Left lung (tissue), 10 donors: ENCODE data around the gene MAGEF1. TPM values are rescaled to one million over a fixed set of nuclear protein-coding genes. Genes with fewer than 3 reads are reported as not detected.

Source experiments
- ATAC-seq: fragments of 200-7000 bp; cut with Tn5 transposase; one replicate; pipeline ENCODE4 v1.9.1; 2020; ENCODE audit warnings: moderate library complexity
- DNase-seq, 4 donors: peaks; one replicate each; pipeline ENCODE4 v3.0.0-alpha.2; 2013 to 2020
- H3K27ac ChIP-seq, 2 donors: fragments of 200-600 bp; sonication (generic) in 1 of 2; one replicate each; pipeline versions ENCODE4 v1.5.0 to v1.8.0; 2020 to 2021
- H3K27me3 ChIP-seq, 2 donors: fragments of 200-600 bp; sonication (generic) in 1 of 2; one replicate each; pipeline versions ENCODE4 v1.5.0 to v1.8.0; 2020 to 2021
- H3K36me3 ChIP-seq, 2 donors: fragments of 200-600 bp; sonication (generic) in 1 of 2; one replicate each; pipeline versions ENCODE4 v1.5.0 to v1.8.0; 2020 to 2021
- H3K4me1 ChIP-seq, 2 donors: fragments of 200-600 bp; one replicate each; pipeline ENCODE4 v1.8.0; 2021
- H3K4me3 ChIP-seq, 2 donors: fragments of 200-600 bp; sonication (generic) in 1 of 2; one replicate each; pipeline versions ENCODE4 v1.5.0 to v1.8.0; 2020 to 2021; ENCODE audit warnings: mild to moderate bottlenecking in 1 of 2
- H3K9me3 ChIP-seq, 2 donors: fragments of 200-600 bp; sonication (generic) in 1 of 2; one replicate each; pipeline versions ENCODE4 v1.5.0 to v1.8.0; 2020 to 2021
- intact Hi-C, 2 donors: fragments of 100-400 bp; cut with DNase I; formaldehyde crosslinking; loops; one replicate each; pipeline versions ENCODE4 v1.11.2 to v1.14.2; 2022
- polyA plus RNA-seq, 6 donors: library from polyadenylated mRNA; unstranded; fragments of 120-200 nt; gene quantifications; one replicate each; pipeline ENCODE4 v1.2.1, GENCODE V29; 2013; ENCODE audit not compliant: insufficient read length in 6 of 6
- total RNA-seq, 2 donors: library from RNA; stranded (reverse); fragmentation: NEBNext Ultra II Directional; extraction: Animal tissue kit (Norgen Biotek cat#: 25700); gene quantifications; one replicate each; pipeline ENCODE4 v1.2.1, GENCODE V29; 2021
- TF ChIP-seq, protein P1 (sequence below), 2 donors: fragments of 200-600 bp; sonication (generic) in 1 of 2; IDR thresholded peaks; one replicate each; pipeline versions ENCODE4 v1.5.0 to v1.8.0; 2021; ENCODE audit warnings: antibody characterized with exemption in 2 of 2
- donor health status: DM: no; HTN: yes; CAD: no.
- donor health status: DM: no; HTN: no; CAD: no.

The MAGEF1 gene
- total and polyA plus RNA-seq, 8 donors, result 27.8 to 62.4 (median 53.3) TPM

DNA sequence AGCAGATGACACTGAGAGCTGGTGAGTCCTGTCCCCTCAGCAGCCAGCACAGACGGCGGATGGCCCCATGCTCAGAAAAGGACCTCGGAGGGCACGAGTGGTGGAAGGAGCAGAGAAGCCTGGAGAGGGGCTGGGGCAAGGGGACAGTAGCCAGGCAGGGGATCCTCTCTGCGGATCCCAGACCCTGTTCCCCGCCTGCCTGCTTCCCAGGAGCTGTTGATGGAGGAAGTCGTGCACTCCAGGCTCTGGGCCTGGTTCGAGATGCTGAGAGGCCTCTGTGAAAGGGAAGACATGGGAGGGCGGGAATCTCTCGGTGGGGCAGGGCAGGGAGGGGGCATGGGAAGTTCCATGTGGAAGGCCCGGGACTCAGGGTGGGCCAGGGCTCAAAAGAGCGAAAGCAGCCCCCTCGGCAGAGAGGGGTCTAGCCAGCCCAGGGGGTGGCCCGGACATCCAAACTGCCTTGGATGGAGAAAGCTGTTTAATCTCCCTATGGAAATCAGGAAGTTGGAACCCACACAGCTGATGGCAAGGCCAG lies 47.9 kb upstream of the MAGEF1 start:
- Histone ChIP-seq H3K27me3 (no peaks in the 10 kb centered on the region), H3K9me3 (no peaks in the 10 kb centered on the region), H3K4me3 (no peak overlapping the region), H3K4me1 (no peaks in the 10 kb centered on the region), H3K36me3 (no peaks in the 10 kb centered on the region), H3K27ac (no peak overlapping the region)
- intact Hi-C loops, result no loop called here
- TF ChIP-seq, protein P1, sequence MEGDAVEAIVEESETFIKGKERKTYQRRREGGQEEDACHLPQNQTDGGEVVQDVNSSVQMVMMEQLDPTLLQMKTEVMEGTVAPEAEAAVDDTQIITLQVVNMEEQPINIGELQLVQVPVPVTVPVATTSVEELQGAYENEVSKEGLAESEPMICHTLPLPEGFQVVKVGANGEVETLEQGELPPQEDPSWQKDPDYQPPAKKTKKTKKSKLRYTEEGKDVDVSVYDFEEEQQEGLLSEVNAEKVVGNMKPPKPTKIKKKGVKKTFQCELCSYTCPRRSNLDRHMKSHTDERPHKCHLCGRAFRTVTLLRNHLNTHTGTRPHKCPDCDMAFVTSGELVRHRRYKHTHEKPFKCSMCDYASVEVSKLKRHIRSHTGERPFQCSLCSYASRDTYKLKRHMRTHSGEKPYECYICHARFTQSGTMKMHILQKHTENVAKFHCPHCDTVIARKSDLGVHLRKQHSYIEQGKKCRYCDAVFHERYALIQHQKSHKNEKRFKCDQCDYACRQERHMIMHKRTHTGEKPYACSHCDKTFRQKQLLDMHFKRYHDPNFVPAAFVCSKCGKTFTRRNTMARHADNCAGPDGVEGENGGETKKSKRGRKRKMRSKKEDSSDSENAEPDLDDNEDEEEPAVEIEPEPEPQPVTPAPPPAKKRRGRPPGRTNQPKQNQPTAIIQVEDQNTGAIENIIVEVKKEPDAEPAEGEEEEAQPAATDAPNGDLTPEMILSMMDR (IDR thresholded peaks at IDR 0.05), result no peak
- no peak for ATAC-seq
- no peak for DNase-seq

DNA sequence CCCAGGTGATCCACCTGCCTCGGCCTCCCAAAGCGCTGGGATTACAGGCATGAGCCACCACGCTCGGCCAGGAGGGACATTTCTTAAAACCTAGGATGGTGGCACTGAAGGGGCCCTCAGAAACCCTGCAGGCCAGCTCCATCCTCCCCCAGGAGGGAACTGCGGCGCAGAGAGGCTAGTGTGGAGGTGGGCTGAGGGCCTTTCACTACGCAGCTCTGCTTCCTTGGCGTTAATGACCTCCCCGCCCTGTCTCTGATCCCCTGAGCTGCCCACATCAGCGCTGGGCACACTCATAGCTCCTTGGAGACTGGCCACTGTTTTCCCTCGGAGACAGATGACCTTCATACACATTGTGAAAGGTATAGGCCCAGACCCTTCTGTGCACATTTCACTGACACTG lies 46.2 kb upstream of the MAGEF1 start:
- Histone ChIP-seq H3K27ac (no peak overlapping the region), H3K4me1 (no peaks in the 10 kb centered on the region), H3K9me3 (no peaks in the 10 kb centered on the region), H3K36me3 (no peaks in the 10 kb centered on the region), H3K4me3 (no peak overlapping the region), H3K27me3 (no peaks in the 10 kb centered on the region)
- TF ChIP-seq, protein P1 (IDR thresholded peaks at IDR 0.05), result no peak
- intact Hi-C loops, result no loop called here
- ATAC-seq (no peak), DNase-seq (no peak)

DNA sequence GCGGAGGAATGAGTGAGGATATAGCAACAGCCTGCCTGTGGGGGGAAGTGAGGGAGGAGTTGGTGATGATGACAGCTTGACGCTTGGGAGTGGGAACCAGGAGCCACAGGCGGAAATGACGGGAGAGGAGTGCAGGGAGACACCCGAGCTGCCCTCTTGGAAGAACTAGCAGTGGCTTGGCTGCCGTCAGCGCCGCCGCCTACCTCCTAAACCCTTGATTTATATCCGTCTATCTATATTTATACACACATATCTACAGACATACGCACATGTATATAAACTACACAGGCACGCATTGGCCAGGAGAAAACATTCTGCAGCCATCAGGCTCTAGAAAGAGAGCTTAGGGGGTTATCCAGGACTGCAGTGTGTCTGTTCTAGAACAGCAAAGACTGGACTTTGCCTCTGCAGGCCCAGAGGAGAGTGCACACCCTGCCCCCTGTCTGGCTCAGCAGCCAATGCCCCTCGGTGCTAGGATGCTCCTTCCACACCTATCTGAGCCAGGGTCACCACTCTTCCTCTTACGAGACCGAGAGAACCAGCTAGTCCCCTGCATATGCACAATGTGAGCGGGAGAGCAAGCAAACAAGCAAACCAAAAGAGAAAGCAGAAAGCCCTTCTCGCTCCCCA lies 45.3 kb upstream of the MAGEF1 start:
- Histone ChIP-seq H3K4me1 (no peaks in the 10 kb centered on the region), H3K36me3 (no peaks in the 10 kb centered on the region), H3K9me3 (no peaks in the 10 kb centered on the region), H3K27ac (peak overlapping the region; percentile 1 to 39), H3K27me3 (no peaks in the 10 kb centered on the region), H3K4me3 (no peak overlapping the region)
- peak; percentile 68 for ATAC-seq
- TF ChIP-seq, protein P1 (IDR thresholded peaks at IDR 0.05), result no peak
- intact Hi-C loops, result no loop called here
- peak in 3 of 4 donors; percentile 54 to 86 (median 64) for DNase-seq

DNA sequence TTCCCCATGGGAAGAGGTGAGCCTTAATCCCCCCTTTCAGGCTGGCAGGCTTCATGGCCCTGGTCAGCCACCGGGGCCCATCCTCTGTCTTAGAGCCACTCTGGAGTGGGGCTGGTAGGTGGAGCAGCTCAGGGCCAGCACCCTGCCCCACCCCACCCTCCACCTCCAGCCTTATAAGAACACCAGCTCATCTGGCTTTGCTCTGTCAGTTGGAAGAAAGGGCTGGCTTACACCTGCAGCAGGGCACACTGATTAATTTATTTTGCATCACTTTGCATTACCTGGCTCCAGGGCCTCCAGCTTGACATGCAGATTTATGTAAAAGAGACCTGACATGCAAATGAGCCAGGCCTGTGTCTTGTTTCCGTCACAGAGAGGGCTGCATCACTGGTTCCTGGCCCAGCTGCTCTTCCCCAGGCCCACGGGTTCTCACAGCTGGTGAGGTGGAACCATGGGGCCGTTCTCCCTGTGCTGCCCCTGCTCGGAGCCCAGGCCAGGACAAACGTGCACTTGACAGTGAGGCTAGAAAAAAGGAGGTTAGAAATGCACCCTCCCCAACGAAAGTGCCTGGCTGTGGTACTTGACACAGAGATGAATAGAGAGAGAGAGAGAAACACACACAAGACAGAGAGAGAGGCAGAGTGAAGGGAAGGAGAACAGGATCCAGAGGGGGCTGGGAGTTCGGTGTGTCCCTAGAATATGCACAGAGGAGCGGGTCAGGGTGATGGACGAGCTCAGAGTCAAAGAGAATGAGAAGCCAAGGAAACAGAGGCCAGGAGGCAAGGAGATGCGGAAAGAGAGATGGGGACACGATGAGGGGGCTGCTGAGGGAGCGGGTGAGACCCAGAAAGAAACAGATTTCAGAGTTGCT lies 44.5 kb upstream of the MAGEF1 start:
- intact Hi-C loops, result no loop called here
- DNase-seq (no peak), ATAC-seq (peak; percentile 7)
- Histone ChIP-seq H3K4me3 (no peak overlapping the region), H3K27ac (no peak overlapping the region), H3K27me3 (no peaks in the 10 kb centered on the region), H3K4me1 (no peaks in the 10 kb centered on the region), H3K9me3 (no peaks in the 10 kb centered on the region), H3K36me3 (no peaks in the 10 kb centered on the region)
- TF ChIP-seq, protein P1 (IDR thresholded peaks at IDR 0.05), result no peak

DNA sequence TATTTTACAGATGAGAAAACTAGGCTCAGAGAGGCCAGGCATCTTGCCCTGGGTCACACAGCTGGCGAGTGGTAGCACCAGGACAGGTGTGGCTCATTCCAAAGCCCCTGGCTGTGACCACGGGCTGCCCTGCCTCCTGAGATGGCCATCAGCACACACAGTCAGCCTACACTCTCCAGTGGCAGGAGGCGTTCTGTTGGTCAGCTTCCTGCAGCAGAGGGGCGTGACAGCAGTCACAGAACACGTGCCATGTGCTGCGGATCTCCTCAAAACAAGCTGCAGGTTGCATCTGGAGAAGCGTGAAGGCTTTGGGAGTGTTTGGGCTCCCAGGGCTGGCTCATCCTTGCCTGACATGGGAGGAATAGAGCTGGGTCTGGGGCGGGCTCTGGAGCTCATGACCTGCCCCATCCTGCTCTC lies 43.5 kb upstream of the MAGEF1 start:
- TF ChIP-seq, protein P1 (IDR thresholded peaks at IDR 0.05), result no peak
- Histone ChIP-seq H3K36me3 (no peaks in the 10 kb centered on the region), H3K9me3 (no peaks in the 10 kb centered on the region), H3K4me3 (no peak overlapping the region), H3K27me3 (no peaks in the 10 kb centered on the region), H3K4me1 (no peaks in the 10 kb centered on the region), H3K27ac (no peak overlapping the region)
- DNase-seq, result no peak
- intact Hi-C loops, result no loop called here
- no peak for ATAC-seq
